ENCODE measurements around the gene PGP.
A peak's percentile ranks its signal among the peaks of the same experiment; 100 is the strongest.

The PGP gene

DNA sequence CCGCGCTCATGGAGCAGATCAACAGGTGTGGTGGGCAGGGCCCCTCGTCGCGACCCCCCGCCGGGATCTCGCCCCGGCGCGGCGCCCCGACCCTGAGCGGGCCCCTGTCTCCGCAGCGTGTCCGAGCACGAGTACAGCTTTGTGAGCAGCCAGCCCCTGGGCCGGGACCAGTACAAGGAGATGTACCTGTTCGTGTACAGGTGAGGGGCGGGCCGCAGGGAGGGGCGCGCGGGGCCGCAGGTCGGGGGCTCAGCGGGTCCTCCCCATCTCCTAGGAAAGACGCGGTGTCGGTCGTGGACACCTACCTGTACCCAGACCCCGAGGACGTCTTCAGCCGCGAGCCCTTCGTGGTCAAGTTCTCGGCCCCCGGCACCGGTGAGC is 22.5 kb upstream of the PGP start:
- DNase-seq, result no peak

DNA sequence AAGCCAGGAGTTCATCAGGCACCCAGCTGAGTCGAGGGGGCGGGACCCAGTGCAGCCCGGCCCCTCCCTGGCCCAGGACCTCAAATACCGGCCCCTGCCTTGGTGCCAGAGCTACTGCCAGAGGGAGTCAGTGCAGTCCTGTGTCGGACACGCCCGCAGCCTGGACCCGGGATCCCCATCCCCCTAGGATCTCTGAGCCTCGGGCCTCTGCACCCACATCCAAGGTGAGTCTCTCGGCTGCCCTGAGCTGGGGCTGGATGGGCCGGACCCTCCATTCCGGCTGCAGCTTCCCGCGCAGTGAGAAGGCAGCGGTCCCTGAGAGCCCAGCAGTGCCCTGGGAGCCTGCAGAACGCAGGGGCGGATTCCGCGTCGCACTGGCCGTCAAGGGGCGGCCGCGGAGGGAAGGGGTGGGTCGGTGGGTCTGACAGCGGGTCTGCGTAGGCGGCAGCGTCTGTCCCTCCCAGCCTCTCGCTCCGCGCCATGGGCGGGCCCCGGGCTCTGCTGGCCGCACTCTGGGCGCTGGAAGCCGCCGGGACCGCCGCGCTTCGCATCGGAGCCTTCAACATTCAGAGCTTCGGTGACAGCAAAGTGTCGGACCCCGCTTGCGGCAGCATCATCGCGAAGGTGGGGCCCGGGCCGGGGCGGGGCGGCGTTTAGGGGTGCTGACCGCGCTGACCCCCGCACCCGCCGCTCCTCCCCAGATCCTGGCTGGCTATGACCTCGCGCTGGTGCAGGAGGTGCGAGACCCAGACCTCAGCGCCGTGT is 21.9 kb upstream of the PGP start, which contains the start of gene DNASE1L2:
TSS of gene DNASE1L2 (plus strand) at position 108 of the 765 bp plus-strand sequence. CDS start at position 481, 373 bp downstream.
- DNase-seq, result no peak

DNA sequence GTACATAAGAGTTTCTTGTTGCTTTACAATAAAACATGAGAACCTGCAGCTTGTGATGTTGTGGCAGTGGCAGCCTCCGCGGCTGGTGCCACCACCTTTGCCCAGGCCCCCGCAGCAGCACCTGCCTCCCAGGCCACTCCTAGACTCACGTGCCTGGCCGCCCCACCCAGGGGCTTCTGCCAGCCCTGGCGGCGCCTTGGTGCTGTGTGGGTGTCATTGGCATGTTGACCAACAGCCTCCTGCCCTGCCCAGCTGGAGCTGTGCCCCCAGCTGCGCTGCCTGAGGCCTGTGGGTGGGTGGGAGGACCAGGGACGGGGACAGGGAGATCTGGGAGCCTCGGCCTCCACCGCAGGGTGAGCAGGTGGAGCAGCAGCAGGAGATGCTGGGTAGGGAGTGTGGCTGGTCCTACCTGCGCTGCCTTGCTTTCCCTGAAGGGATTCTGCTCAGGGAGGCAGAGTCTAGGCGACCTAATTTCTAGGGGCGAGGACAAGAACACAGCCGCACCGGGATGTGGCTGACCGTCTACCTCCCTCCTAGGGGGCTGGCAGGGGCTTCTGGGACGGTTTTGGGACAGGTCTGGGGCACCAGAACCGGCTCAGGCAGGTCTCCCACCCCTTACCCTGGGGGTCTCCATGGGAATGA is 21.2 kb upstream of the PGP start:
- no peak for DNase-seq

DNA sequence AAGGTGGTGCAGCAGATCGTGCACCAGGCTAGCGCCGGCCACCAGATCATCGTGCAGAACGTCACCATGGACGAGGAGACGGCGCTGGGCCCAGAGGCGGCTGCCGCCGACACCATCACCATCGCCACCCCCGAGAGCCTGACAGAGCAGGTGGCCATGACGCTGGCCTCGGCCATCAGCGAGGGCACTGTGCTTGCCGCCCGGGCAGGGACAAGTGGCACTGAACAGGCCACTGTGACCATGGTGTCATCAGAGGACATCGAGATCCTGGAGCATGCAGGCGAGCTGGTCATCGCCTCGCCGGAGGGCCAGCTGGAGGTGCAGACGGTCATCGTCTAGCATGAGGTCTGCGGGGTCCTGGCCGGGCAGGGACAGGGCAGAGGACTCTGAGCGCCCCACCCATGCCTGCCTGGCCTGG is 20.6 kb upstream of the PGP start:
- DNase-seq, result no peak

DNA sequence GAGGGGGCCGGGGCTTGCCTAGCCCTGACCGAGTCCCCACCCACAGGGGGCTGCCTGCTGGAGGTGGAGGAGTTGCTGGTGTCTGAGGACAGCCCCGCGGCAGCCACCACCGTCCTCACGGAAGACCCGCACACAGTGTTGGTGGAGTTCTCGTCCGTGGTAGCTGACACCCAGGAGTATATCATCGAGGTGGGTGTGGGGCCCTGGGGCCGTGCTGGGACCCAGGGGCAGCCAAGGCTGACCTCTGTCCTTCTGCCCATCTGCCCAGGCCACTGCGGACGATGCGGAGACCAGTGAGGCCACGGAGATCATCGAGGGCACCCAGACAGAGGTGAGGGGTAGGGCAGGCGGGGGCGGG is 20.2 kb upstream of the PGP start:
- DNase-seq, result no peak

DNA sequence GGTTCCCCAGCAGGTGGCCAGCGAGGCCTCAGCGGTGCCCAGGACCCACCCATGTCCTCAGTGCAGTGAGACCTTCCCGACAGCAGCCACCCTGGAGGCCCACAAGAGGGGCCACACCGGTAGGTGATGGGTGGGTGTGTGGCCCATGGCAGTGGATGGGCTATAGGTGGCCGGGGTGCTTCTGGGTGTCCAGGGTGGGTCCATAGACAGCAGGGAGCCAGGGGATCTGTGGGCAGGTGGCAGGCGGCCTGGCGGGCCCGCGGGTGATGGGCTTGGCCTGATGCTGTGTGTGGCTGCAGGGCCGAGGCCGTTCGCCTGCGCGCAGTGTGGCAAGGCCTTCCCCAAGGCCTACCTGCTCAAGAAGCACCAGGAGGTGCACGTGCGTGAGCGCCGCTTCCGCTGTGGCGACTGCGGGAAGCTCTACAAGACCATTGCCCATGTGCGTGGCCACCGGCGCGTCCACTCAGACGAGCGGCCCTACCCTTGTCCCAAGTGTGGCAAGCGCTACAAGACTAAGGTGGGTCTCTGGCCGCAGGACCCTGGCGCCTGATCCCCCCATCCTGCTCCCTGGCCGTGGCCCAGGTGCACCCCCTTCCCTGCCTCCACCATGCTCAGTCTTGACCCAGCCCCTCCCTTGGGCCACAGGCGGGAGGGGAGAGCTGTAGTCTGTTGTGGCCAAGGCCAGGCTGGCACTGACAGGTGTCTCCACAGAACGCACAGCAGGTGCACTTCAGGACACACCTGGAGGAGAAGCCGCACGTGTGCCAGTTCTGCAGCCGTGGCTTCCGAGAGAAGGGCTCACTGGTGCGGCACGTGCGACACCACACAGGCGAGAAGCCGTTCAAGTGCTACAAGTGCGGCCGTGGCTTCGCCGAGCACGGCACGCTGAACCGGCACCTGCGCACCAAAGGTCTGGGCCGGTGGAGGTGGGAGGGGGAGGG is 19.5 kb upstream of the PGP start:
- no peak for DNase-seq

DNA sequence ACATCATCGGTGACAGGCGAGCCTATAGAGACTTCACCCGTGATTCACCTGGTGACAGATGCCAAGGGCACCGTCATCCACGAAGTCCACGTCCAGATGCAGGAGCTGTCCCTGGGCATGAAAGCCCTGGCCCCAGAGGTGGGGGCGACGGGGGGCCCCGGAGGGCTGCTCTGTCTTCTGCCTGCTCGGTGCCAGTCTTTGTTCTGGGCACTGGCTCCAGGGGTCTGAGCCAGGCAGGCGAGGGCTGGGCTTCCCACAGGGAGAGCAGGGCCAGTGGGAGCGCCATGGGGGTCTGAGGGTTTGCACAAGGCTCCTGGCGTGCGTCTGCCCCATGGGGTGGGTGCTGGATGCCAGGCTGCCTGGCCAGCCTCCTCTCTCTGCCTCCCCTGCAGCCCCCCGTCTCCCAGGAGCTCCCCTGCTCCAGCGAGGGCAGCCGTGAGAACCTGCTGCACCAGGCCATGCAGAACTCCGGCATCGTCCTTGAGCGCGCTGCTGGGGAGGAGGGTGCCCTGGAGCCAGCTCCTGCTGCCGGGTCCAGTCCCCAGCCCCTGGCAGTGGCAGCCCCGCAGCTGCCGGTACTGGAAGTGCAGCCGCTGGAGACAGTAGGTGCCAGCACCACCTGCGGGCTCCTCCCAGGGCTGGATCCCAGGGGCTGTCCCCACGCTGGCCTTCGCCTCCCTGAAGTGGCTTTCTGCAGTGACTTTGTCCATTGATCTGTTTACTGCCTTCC is 18.6 kb upstream of the PGP start:
- DNase-seq, result no peak

DNA sequence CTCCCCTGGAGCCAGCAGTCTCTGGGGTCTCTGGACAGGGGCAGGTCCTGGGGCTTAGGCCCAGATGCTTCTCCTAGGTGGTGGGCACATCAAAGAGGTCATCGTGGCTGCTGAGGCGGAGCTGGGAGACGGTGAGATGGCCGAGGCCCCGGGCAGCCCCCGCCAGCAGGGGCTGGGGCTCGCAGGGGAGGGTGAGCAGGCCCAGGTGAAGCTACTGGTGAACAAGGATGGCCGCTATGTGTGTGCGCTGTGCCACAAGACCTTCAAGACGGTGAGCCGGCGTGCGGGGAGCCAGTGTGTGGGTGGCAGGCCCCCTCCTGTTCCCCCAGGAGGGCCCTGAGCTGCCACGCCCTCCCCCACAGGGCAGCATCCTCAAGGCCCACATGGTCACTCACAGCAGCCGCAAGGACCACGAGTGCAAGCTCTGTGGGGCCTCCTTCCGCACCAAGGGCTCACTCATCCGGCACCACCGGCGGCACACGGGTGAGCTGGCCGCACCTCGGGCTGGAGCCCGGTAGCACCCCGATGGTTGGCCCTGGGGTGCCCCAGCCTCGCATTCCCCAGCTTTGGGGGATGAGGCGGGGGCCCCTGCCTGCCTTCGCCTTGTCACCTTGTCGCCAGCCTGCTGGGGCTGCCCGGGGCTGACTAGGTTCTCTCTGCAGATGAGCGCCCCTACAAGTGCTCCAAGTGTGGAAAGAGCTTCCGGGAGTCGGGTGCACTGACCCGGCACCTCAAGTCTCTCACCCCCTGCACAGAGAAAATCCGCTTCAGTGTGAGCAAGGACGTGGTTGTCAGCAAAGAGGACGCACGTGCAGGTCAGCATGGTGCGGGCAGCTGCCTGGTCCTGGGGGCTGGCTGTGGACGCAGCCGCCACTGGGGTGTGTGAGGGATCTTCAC is 17.7 kb upstream of the PGP start:
- DNase-seq, result no peak

DNA sequence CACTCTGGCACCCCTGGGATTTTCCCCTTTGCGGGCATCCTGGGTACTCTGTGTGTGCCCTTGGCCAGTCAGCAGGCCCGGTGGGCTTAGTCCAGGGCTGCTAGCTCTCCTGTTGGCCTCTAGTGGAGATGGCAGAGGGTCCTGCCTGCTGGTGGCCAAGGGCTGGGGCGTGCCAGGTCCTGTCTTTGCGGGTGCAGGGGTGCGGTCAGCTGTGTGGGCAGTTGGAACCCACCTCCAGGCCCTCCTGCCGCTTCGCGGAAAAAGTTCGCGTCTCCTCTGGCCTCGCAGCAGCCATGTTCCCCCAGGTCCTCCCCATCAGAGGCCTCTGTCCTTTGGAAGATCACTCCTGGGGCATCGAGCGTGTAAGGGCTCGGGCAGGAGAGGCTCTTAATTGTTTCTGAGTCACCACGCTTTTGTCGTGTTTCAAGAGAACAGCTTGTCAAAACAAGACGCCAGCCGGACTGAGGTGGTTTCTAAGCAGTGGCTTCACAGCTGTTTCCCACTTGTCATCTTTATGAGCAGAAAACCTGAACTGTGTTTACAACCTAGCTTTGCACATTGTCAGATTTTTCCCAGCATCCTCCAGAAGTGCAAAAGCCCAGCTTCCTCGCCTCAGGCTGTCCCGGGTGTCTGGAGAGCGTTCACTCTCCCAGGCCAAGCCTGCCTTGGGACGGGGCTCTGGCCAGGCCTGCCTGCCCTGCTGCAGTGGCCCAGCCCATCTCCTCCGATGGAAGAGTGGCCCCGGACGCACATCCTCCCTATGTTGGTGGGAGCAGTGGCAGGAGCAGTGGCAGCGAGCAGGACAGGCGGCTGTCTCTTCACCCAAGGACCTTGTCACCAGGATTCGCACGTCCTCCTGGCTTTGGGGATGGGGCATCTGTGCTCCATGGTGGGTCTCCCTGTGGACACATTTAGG is 16.6 kb upstream of the PGP start:
- DNase-seq, result no peak

DNA sequence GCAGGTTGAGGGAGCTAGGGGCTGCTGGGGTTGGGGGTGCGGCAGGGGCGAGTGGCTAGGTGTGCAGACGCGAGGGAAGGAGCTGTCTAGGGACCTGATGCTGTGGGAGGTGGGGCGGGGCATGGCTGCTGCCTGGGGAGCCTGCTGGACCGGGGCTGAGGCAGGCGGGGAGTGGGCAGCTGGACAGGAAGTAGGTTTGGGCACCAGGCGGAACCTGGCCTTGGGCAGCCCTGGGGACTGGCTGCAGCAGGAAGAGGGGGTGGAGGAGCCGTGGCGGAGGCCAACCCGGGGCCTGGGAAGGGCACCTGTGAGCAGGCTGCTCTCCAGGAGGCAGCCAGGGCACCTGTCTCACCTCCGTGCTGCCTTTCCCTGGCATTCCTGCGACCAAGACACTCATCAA is 15.7 kb upstream of the PGP start:
- no peak for DNase-seq

DNA sequence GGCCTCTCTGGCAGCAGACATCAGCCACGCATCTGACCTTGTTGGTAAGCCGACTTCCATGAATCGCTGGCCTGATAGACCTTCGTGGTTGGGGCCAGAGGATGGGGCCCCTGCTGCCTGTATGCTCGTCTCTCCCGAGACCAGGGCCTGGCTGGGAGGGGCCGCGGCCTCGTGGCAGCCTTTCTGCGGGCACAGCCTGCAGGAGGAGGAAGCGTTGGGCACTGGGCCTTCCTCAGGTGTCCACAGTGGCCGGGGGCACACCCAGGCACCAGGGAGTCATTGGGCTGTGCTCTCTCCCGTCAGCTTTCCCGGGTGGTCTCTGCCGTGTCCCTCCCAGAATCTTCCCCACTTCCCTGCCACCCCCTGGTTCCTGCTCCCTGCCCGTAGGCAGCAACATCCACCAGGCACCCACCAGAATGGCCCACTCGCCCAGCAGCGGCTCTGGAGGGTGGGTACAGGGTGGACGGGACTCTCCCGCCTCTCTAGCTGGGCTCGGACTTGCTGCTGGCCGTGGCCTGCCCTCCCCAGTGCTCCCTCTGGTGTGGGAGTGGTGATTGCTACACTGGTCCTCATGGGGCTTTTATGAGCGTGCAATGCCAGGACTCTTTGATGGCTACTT is 15.1 kb upstream of the PGP start:
- DNase-seq, result no peak

DNA sequence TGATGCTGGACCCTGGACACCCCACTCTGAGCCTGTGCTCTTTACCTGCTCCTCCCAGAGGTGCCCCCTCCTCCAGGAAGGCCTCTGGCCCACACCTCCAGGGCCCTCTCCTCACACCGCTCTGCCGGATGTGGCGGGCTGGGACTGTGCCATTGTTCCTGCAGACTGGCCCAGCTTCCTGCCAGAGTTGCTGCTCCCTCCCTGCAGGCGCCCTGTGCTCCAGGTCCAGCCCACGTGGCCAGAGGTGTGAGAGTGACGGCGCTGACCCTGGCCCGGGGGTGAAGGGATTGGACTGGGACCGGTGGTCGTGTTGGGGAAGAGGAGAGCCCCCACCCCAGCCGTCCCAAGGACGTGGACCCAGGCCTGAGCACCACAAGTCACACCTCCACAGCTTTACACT is 14.5 kb upstream of the PGP start:
- no peak for DNase-seq

DNA sequence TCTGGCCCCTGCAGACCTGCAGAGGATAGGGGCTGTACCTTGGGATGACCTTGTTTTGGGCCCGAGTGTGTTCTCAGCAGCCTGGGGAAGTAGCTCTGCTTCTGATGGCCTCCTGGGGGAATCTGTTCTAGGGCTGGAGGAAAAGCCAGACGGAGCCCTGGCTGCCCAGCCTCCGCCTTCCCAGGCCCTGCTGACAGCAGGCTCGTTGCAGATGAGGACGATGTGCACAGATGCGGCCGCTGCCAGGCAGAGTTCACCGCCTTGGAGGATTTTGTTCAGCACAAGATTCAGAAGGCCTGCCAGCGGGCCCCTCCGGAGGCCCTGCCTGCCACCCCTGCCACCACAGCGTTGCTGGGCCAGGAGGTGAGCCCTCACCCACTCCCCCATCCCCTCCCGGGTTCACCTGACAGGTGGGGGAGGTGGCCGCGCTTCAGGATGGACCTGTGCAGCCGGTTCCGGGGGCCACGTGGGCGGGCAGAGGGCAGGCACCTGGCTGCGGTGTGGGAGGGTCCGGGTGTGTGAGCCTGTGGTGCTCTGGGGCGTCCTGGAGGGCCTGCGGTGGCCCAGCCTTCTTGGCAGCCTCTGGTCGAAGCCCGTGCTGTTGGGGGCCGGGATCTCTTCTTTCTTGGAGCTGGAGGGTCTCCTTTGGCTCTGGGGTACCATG is 13.7 kb upstream of the PGP start:
- no peak for DNase-seq

DNA sequence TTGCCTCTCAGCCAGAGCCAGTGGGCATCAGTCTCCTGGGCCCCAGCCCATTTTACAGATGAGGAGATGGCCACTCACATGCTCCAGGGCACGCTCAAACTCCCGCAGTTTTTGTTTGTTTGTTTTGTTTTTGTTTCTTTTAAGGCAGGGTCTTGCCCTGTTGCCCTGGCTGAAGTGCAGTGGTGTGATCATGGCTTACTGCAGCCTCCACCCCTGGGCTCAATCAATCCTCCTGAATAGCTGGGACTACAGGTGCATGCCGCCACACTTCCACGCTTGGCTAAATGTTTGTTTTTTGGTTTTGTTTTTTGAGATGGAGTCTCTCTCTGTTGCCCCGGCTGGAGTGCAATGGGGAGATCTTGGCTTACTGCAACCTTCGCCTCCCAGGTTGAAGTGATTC is 12.3 kb upstream of the PGP start:
- no peak for DNase-seq

DNA sequence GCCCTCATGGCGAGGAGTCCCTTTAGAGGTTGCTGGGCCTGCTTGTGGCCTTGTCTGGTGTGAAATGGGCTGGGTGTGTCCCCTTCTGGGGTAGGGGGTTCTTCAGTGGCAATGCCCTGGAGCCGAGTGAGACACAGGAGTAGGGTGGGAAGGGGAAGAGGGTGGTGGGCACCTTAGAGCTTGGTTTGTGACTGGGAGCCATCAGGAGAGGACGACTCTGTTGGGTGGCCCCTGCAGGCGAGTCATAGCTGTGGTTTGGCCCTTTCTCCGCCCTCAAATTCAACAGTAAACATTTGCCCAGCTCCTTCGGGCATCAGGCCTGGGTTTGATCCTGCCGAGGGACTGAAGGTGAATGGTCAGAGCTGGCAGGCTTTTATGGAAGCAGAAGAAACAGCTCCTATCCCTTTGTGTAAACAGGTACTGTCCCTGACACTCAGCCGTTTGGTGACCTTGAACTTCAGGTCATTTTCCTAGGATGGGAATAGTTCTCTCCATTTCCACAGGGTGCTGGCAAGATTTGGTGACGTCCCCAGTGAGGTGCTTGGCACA is 11.7 kb upstream of the PGP start:
- DNase-seq, result peak; percentile 15

DNA sequence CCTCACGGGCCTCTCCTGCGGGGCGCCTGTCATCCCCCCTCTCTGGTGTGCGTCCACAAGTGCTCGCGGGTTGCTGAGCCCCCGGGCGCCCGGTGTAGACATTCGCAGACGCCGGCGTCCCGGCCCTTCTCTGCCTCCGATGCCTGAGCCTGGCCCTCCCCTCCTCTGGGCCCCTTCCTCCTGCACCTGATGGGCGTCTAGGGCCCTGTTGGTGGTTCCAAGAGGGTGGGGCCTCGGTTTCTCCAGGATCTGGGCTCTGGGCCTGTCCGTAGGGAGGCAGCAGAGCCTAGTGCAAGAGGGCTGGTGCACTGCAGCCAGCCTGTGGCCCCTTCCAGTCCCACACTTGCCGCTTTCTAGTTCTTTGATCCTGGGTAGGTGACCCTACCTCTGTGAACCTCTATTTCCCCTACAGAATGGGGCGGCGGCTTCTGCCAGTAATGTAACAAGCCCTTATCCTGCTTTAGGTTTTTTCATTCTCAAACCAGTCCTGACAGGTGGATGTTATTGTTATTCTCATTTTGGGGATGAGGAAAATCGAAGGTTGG is 9.4 kb upstream of the PGP start:
- DNase-seq, result peak; percentile 10

DNA sequence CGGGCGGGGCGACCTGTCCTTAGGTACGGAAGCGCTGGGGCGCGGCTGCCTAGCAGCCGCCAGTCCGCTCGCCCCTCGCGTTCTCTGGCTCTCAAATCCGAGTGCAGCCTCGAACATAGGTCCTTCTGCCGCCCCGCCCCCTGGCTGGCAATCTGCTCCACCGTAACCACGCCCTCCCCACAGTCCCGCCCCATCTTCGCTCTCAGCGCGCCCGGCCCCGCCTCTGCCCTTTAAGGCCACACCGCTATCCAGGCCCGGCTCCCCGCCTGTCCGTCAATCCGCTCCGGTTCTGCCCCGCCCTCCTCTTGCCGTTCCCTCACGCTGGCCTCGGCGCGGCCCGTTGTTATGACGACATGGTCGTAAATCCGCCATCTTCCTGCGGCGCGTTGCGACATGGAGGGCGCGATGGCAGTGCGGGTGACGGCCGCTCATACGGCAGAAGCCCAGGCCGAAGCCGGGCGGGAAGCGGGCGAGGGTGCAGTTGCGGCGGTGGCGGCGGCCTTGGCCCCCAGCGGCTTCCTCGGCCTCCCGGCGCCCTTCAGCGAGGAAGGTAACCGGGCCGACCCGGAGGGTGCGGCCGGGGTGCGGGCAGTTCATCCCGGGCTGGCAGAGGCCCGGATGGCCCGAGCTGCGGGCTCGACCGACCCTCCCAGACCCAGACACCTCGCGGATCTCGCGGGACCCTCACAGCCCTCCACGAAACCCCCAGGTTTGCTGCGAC is 8.7 kb upstream of the PGP start, which contains the start of gene E4F1:
TSS of gene E4F1 (plus strand) at position 371 of the 721 bp plus-strand sequence. CDS start at position 394, 23 bp downstream.
- DNase-seq, result peak; percentile 100

DNA sequence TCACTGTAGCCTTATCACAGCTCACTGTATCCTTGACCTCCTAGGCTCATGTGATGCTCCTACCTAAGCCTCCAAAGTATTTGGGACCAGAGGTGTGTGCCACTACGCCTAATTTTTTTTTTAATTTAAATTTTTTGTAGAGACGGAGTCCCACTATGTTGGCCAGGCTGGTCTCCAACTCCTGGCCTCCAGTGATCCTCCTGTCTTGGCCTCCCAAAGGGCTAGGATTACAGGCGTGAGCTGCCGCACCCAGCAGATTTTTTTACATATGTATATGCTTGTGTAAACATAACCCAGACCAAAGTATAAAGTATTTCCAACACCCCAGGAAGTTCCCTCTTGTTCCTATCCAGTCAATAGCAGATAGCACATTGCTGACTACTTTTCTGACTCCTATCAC is 1.7 kb upstream of the PGP start:
- DNase-seq, result no peak

All from HCEC 1CT (cell line).